HUES6 (cell line): ENCODE results near the gene RREB1.
A peak's percentile ranks its signal among the peaks of the same experiment; 100 is the strongest.
"Not testable (repeated sequence)": the region's sequence is repeated elsewhere in the genome, so short reads cannot be mapped to it uniquely, and the experiment has no call there.

Experiments
- H3K27ac ChIP-seq: 2 replicates; pipeline ENCODE4 v1.7.0; 2013; ENCODE audit warnings: low read depth, mild to moderate bottlenecking, low read length, inconsistent platforms
- H3K27me3 ChIP-seq: 2 replicates; pipeline ENCODE4 v1.6.1; 2013; ENCODE audit warnings: low read length; ENCODE audit not compliant: control insufficient read depth, insufficient read depth
- H3K36me3 ChIP-seq: 2 replicates; pipeline ENCODE4 v1.6.1; 2013; ENCODE audit warnings: low read length; ENCODE audit not compliant: control insufficient read depth, insufficient read depth
- H3K4me1 ChIP-seq: 2 replicates; pipeline ENCODE4 v1.6.1; 2013; ENCODE audit warnings: low read length; ENCODE audit not compliant: control insufficient read depth, insufficient read depth
- H3K4me3 ChIP-seq: 2 replicates; pipeline ENCODE4 v1.5.1; 2013; ENCODE audit warnings: low read depth, low read length
- H3K9ac ChIP-seq: one replicate; pipeline ENCODE4 v1.6.1; 2013; ENCODE audit warnings: mild to moderate bottlenecking, low read length
- H3K9me3 ChIP-seq: 2 replicates; pipeline ENCODE4 v1.6.1; 2013; ENCODE audit warnings: low read depth, low read length; ENCODE audit not compliant: control insufficient read depth, insufficient read depth

RREB1 gene

DNA sequence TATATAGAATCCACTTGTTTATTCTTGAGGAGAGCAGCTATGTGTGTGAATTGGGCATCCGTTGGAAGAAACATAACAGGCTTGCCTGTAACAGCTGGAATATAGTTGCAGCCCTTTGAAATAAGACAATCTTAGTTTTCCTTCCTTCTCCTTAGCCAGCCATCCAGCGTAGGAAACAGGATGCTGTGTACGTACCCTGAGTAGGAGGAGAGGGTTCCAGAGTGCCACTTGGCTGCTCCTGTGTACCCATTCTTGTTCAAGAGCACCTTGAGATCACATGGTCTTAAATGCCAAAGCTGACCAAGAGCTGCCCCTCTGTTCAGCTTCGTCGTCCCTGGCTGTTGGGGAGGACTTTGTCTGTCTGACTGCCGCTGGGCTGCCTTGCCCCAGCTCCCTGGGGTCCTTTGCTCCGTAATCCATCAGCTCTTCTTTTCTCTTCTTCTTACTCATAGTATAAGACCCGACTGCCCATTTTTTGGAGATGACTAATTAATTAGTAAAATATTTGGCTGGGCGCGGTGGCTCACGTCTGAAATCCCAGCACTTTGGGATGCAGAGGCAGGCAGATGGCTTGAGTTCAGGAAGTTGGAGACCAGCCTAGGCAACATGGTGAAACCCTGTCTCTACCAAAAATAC lies 49.0 kb downstream of the RREB1 start:
- Histone ChIP-seq H3K4me1 (peaks cover 63% of the 10 kb centered on the region), H3K27ac (no peak overlapping the region; the same call in 1 of the 2 replicates), H3K4me3 (no peak overlapping the region), H3K9me3 (no peaks in the 10 kb centered on the region), H3K27me3 (no peaks in the 10 kb centered on the region), H3K9ac (no peak overlapping the region), H3K36me3 (no peaks in the 10 kb centered on the region)

DNA sequence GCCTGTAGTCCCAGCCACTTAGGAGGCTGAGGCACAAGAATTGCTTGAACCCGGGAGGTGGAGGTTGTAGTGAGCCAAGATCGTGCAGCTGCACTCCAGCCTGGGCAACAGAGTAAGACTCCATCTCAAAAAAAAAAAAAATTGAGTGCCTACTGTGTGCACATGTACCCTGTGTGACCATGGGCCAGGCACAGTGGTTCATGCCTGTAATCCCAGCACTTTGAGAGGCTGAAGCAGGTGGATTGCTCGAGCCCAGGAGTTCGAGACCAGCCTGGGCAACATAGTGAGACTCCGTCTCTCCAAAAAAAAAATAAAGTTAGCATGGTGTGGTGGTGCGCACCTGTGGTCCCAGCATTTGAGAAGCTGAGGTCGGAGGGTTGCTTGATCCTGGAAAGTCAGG lies 49.5 kb downstream of the RREB1 start:
- not testable (repeated sequence) for H3K4me3 ChIP-seq, H3K27ac ChIP-seq, H3K27me3 ChIP-seq, H3K9me3 ChIP-seq, H3K36me3 ChIP-seq, H3K9ac ChIP-seq
- peaks cover 61% of the 10 kb centered on the region for H3K4me1 ChIP-seq

DNA sequence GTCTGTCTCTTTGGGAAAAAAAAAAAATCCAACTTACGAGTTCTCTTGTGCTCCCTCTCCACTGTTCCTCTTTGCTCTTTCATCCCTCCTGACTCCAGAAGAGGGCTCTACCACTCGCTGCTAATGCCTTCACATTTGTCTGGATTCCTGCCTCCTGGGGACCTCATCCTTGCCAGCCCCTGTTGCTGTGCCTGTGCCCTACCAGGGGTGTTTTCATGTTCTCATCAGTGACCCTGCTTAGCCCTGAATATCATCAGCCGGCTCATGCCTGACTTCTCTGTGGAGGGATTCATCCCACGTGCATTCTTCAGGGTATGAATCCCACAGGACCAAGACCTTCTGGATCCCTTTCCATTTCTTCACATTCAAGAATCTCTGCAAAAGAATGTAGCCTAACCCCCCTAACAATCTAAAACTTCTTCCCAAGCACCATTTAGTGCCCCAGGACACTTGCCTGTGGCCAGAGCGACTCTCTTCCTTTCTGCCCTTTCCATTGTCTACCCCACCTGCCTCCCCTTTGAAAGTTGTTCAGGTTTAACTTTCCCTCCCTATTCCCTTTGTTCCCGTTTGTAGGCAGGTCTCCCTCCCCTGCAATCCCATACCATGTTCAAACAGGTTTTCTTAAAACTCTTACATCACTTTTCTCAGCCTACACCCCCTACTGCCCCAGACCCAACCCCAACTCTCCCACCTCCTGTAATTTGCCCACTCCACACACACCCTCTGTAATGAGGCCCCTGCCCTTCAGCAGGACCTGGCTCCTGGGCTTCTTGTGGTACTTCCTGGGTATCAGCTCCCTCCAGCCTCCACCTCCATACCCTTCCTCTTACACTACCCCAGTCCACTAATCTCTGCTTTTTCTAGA lies 50.2 kb downstream of the RREB1 start:
- Histone ChIP-seq H3K9ac (no peak overlapping the region), H3K4me3 (no peak overlapping the region), H3K9me3 (no peaks in the 10 kb centered on the region), H3K4me1 (peaks cover 58% of the 10 kb centered on the region), H3K27ac (no peak overlapping the region), H3K36me3 (no peaks in the 10 kb centered on the region), H3K27me3 (no peaks in the 10 kb centered on the region)

DNA sequence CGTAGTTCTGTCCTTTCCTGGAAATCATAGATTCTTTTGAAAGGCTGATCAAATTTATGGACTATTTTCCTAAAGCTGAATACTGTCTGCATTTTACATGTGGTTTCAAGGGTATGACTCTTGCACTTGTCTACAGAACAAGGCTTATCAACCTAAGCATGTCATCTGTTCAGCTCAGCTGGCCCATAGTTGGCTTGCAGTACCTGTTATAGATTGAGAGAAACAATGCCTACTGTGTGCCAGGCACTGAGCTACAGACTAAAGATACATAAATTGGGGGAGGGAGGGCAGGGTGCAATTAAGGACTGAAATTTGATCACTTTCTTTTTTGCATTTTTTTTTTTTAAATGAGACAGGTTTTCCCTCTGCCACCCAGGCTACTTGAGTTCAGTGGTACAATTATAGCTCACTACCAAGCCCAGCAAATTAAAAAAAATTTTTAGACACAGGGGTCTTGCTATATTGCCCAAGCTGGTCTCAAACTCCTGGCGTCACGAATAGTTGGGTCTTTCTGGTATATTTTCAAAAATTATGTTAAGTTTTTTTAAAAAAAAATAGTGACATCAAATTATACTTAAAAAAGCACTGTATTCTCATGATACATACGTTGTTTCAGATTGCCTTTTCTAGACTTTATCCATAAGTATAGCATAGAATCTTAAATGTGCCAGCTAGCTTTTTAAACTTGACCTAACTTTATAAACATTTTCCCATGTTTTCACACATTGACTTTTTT lies 52.2 kb downstream of the RREB1 start:
- H3K36me3 ChIP-seq, result no peaks in the 10 kb centered on the region
- no peak overlapping the region for H3K4me3 ChIP-seq
- H3K4me1 ChIP-seq, result peaks cover 60% of the 10 kb centered on the region
- no peaks in the 10 kb centered on the region for H3K27me3 ChIP-seq
- no peaks in the 10 kb centered on the region for H3K9me3 ChIP-seq
- H3K9ac ChIP-seq, result no peak overlapping the region
- H3K27ac ChIP-seq, result no peak overlapping the region

DNA sequence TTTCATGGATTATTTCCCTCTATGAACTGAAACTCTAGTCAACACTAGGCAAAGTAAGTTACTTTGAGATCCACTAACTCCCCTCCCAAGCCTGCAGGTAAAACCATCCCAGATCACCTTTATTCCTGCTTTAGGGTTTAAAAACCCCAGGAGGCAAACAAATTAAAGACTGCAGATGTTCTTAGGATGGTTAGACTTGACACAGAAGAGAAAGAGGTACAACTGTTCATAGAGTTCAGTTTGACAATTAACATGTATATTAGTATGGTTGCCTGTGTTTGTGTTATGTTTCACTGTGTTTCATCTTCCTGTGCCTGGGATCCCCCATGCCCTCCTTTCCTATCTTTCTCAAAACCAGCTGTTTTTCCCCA lies 53.5 kb downstream of the RREB1 start:
- H3K27me3 ChIP-seq, result no peaks in the 10 kb centered on the region
- H3K9me3 ChIP-seq, result no peaks in the 10 kb centered on the region
- no peaks in the 10 kb centered on the region for H3K36me3 ChIP-seq
- H3K27ac ChIP-seq, result no peak overlapping the region
- H3K4me1 ChIP-seq, result peaks cover 63% of the 10 kb centered on the region
- no peak overlapping the region for H3K9ac ChIP-seq
- H3K4me3 ChIP-seq, result no peak overlapping the region

DNA sequence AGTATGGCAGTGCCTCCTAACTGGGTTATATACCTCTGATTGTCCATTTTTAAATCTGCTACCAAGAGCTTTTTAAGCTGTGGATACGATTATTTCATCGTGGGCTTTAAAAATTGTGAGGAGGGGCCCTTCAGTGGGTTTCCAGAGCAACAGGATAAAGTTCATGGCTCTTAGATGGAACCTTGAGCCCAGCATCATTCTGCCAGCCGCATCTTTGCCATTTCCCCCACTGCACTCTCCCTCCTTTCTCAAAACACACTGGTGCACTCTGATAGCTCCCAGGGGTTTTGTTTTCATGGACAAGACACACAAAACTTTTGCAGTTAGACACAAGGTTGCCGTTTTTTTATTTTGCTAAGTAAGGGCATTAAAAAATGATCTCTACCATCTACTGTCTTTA lies 54.1 kb downstream of the RREB1 start:
- Histone ChIP-seq H3K4me3 (no peak overlapping the region), H3K27me3 (no peaks in the 10 kb centered on the region), H3K9me3 (no peaks in the 10 kb centered on the region), H3K4me1 (peaks cover 63% of the 10 kb centered on the region), H3K36me3 (no peaks in the 10 kb centered on the region), H3K27ac (no peak overlapping the region), H3K9ac (no peak overlapping the region)

DNA sequence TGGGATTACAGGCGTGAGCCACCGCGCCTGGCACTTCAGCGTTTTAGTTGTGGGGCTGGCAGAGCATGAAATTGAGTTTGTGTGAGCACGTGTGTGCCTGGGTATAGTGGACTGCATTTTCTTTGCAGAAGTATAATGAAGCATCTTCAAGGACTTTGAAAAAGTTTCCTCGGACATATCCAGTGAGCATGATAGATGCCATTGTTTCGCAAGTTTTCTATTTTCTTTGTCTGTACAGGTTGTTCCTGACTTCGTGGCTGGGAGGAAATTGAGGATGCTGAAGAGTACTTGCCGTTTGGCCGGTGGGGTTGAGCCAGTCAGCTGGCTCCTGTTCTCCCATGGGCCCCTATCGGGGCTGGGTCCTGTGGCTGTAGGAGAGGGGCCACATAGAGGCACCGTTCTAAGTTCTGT lies 55.9 kb downstream of the RREB1 start:
- H3K27ac ChIP-seq, result no peak overlapping the region
- H3K9ac ChIP-seq, result no peak overlapping the region
- peaks cover 59% of the 10 kb centered on the region for H3K4me1 ChIP-seq
- no peaks in the 10 kb centered on the region for H3K36me3 ChIP-seq
- H3K4me3 ChIP-seq, result no peak overlapping the region
- H3K9me3 ChIP-seq, result no peaks in the 10 kb centered on the region
- H3K27me3 ChIP-seq, result no peaks in the 10 kb centered on the region

DNA sequence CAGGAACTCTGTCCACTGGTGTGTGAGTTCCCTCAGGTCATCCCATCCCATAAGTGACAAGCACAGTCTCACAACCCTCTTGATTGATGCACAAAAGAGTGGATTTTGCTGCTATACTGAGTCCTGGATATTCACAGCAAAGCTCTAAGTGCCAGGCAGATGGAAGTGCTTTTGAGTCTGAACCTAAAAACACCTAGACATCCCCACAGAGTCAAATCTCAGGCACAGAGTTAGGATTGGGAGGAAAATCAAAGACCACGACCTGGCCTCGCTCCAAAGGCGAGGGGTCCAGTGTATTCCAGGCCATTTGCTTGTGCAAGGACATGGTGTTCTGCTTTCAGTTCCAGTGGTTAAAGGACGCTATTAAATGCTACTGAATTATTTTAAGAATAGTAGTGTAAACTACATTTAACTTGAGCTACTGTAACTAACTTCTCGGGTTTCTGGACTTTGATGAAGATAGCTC lies 56.8 kb downstream of the RREB1 start:
- Histone ChIP-seq H3K36me3 (no peaks in the 10 kb centered on the region), H3K4me1 (peaks cover 60% of the 10 kb centered on the region), H3K27ac (no peak overlapping the region), H3K9me3 (no peaks in the 10 kb centered on the region), H3K27me3 (no peaks in the 10 kb centered on the region), H3K9ac (no peak overlapping the region), H3K4me3 (no peak overlapping the region)

DNA sequence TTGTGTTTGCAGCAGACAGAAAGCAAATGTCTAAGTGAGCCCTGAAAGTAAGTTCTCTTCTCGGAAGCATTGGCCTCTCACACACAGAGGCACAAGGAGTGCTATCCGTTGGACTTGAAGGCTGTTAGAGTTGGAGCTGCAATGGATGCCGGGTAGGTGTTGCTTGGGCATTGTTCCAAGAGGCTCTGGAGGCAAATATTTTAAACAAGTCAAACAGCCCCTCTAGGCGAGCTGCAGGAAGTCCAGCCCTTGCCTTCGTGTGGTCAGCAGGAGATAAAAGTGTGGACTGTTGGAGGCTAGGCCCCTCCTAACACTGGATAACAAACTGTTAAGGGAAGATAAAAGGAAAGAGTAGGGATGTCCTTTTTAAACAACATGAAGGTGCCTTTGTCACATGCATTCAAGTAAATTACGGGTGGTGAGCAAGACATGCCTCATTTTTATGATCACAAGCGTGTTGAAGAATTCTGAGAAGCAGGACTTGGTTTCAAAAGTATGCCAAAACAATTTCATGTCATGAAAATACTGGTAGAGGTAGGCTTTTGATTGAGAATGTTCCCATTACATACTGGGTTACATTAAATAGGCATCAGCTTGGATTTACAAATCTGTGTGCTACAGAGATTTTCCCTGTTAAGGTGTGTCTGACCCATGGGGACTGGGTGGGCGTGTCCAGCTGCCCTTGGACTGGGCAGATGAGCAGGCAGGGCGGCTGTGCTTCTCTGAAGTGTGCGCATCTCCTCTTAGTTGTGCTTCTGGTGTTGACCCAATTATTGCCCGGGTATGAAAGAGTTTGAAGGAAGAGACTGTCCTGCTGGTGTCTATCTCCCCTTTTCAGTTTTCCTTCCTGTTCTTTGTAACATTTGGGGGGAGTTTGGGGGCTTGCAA lies 57.5 kb downstream of the RREB1 start:
- peak overlapping the region; percentile 45 for H3K9ac ChIP-seq

DNA sequence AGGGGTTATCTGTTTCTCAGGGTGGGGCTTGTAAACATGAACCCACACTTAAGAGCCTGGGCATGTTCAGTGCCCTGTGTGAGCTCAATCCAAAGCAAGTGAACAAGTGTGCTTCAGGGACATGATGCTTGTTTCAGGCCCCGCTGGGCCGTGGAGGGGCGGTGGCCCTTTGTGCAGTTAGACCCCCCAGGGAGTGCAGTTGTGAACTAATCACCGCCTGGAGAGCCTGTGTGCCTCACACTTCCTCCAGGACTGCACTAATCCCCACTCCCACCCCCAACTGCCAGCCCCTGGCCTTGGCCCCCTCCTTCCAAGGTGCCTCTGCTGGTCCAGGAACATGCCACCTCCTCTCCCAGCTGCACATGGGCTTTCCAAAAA lies 58.1 kb downstream of the RREB1 start:
- H3K27ac ChIP-seq, result peak overlapping the region; percentile 44; the same call in 1 of the 2 replicates
- H3K9ac ChIP-seq, result peak overlapping the region; percentile 46
- no peaks in the 10 kb centered on the region for H3K9me3 ChIP-seq
- H3K4me3 ChIP-seq, result peak overlapping the region; percentile 2; the same call in 1 of the 2 replicates
- peaks cover 69% of the 10 kb centered on the region for H3K4me1 ChIP-seq
- no peaks in the 10 kb centered on the region for H3K27me3 ChIP-seq
- H3K36me3 ChIP-seq, result no peaks in the 10 kb centered on the region

More for the DNA sequence above, 57.5 kb downstream of the RREB1 start:
- Histone ChIP-seq H3K9me3 (no peaks in the 10 kb centered on the region), H3K4me1 (peaks cover 63% of the 10 kb centered on the region), H3K36me3 (no peaks in the 10 kb centered on the region), H3K27me3 (no peaks in the 10 kb centered on the region), H3K27ac (peak overlapping the region; percentile 21; the same call in 1 of the 2 replicates), H3K4me3 (no peak overlapping the region)
